A549 treated with Mapracorat at 1 μM for 4 hours (cell line): ENCODE results near the gene ACSF2. TPM values are rescaled to one million over a fixed set of nuclear protein-coding genes. Genes with fewer than 3 reads are reported as not detected.

ENCODE experiments used
- total RNA-seq: library from RNA; stranded (reverse); fragments of 200-300 nt; extraction: Qiagen RNA extraction; gene quantifications from 5 replicates; pipeline ENCODE4 v1.2.3, GENCODE V29; 2022

The ACSF2 gene
- 9.1 to 14.9 TPM (median 12.5 TPM) in 5 replicates for total RNA-seq

GRCh38 chr17:50425682-50426471 lies at the start of gene ACSF2:
Gene ACSF2, plus strand, starts transcription at chr17:50426218. Its CDS starts 44 bp downstream, at chr17:50426262.

GRCh38 chr17:50397111-50397918 lies 28.7 kb upstream of the ACSF2 start, which contains the start of gene LRRC59:
Gene LRRC59, minus strand, starts transcription at chr17:50397523. Its CDS starts 206 bp downstream, at chr17:50397317.

GRCh38 chr17:50468304-50469207 lies 42.5 kb downstream of the ACSF2 start, which contains the start of gene CHAD:
Gene CHAD, minus strand, starts transcription at chr17:50468880. Its CDS starts 67 bp downstream, at chr17:50468813.

GRCh38 chr17:50478391-50479381 lies 52.7 kb downstream of the ACSF2 start, which contains the start of gene RSAD1:
Gene RSAD1, plus strand, starts transcription at chr17:50478860. Its CDS starts 25 bp downstream, at chr17:50478885.

GRCh38 chr17:50507871-50508572 lies 82.0 kb downstream of the ACSF2 start, which contains the start of gene MYCBPAP:
Gene MYCBPAP, plus strand, starts transcription at chr17:50508439. Its CDS starts 236 bp downstream, at chr17:50508675.

Other genes starting within 250 kb of the ACSF2 start
- 4.4 to 11.5 TPM (median 8.0 TPM) in 5 replicates for gene COL1A1, start 224.6 kb upstream of the ACSF2 start, total RNA-seq
- gene TMEM92, start 151.8 kb upstream of the ACSF2 start, total RNA-seq = 16.2 to 21.1 TPM (median 18.5 TPM) in 5 replicates
- gene XYLT2, start 80.1 kb upstream of the ACSF2 start, total RNA-seq = 17.7 to 24.3 TPM (median 20.9 TPM) in 5 replicates
- 132 to 166 TPM (median 145 TPM) in 5 replicates for gene MRPL27, start 53.0 kb upstream of the ACSF2 start, total RNA-seq
- 14.5 to 16.8 TPM (median 14.9 TPM) in 5 replicates for gene EME1, start 53.0 kb upstream of the ACSF2 start, total RNA-seq
- gene LRRC59, start 28.7 kb upstream of the ACSF2 start, total RNA-seq = 233 to 241 TPM (median 239 TPM) in 5 replicates
- gene CHAD, start 42.7 kb downstream of the ACSF2 start, total RNA-seq = not detected in 5 replicates
- gene RSAD1, start 52.6 kb downstream of the ACSF2 start, total RNA-seq = 25.7 to 34.8 TPM (median 32.4 TPM) in 5 replicates
- 0.32 to 1.2 TPM (median 0.84 TPM) in 5 replicates for gene MYCBPAP, start 82.2 kb downstream of the ACSF2 start, total RNA-seq
- 0.13 to 0.29 TPM (median 0.19 TPM) in 5 replicates for gene EPN3, start 106.5 kb downstream of the ACSF2 start, total RNA-seq
- gene SPATA20, start 121.0 kb downstream of the ACSF2 start, total RNA-seq = 65.4 to 88.3 TPM (median 83.2 TPM) in 5 replicates
- gene CACNA1G, start 134.5 kb downstream of the ACSF2 start, total RNA-seq = 2.7 to 4.6 TPM (median 4.1 TPM) in 5 replicates
- 115 to 150 TPM (median 131 TPM) in 5 replicates for gene ABCC3, start 208.7 kb downstream of the ACSF2 start, total RNA-seq